ENCODE results near the gene HIBCH. TPM values are rescaled to one million over a fixed set of nuclear protein-coding genes. Genes with fewer than 3 reads are reported as not detected.

Gene HIBCH
- total and polyA plus RNA-seq, 2 of the 13 experiments (the other 11 are each of a cell fraction or from before 2014, with no cell fraction given): 18.8 to 49.5 TPM

- TF ChIP-seq ZNF143 (CRISPR knock-in tag; IDR thresholded peaks at IDR 0.05) (no peak; the same call in 1 of the 2 replicates), ZNF652 (CRISPR knock-in tag; IDR thresholded peaks at IDR 0.05; ENCODE audit: borderline replicate concordance, low read depth) (no peak), SMYD3 (CRISPR knock-in tag; IDR thresholded peaks at IDR 0.05) (0 out of 2 replicates have a peak, but pooled peaks have one; percentile 79), IRF1 (CRISPR knock-in tag; IDR thresholded peaks at IDR 0.05; ENCODE audit: low read depth) (0 out of 2 replicates have a peak, but pooled peaks have one; percentile 34), ZNF335 (CRISPR knock-in tag; IDR thresholded peaks at IDR 0.05) (peak; percentile 87; the same call in 1 of the 2 replicates), ADNP (CRISPR knock-in tag; IDR thresholded peaks at IDR 0.05) (no peak), ZNF34 (CRISPR knock-in tag; IDR thresholded peaks at IDR 0.05; ENCODE audit: borderline replicate concordance) (peak; percentile 92; the same call in 1 of the 2 replicates), HIVEP1 (CRISPR knock-in tag; IDR thresholded peaks at IDR 0.05) (peak; percentile 86), FOXA3 (CRISPR knock-in tag; IDR thresholded peaks at IDR 0.05) (peak; percentile 84), THAP7 (CRISPR knock-in tag; IDR thresholded peaks at IDR 0.05) (peak; percentile 94), SKI (IDR thresholded peaks at IDR 0.05; ENCODE audit: partially characterized antibody) (peak; percentile 74), PLSCR1 (CRISPR knock-in tag; IDR thresholded peaks at IDR 0.05; ENCODE audit: borderline replicate concordance) (no peak), BRCA1 (CRISPR knock-in tag; IDR thresholded peaks at IDR 0.05) (peak; percentile 51; the same call in 1 of the 2 replicates), AKAP8 (CRISPR knock-in tag; IDR thresholded peaks at IDR 0.05) (peak; percentile 85), GATAD1 (CRISPR knock-in tag; IDR thresholded peaks at IDR 0.05) (peak; percentile 93), ZNF121 (CRISPR knock-in tag; IDR thresholded peaks at IDR 0.05) (peak; percentile 37; the same call in 1 of the 2 replicates), DDIT3 (CRISPR knock-in tag; IDR thresholded peaks at IDR 0.05) (no peak), UBTF (CRISPR knock-in tag; IDR thresholded peaks at IDR 0.05) (peak; percentile 98), ZNF782 (CRISPR knock-in tag; IDR thresholded peaks at IDR 0.05; ENCODE audit: borderline replicate concordance) (peak; percentile 52; the same call in 1 of the 2 replicates), ELK4 (CRISPR knock-in tag; IDR thresholded peaks at IDR 0.05; ENCODE audit: borderline replicate concordance) (no peak), ZFAT (CRISPR knock-in tag; conservative IDR thresholded peaks at IDR 0.05) (no peak)
Observed at GRCh38 chr2:190319555-190320498, at the start of gene HIBCH (continued).
